Bronchial epithelial cell (primary cell): ENCODE measurements around the gene EDN3. TPM values are rescaled to one million over a fixed set of nuclear protein-coding genes. Genes with fewer than 3 reads are reported as not detected.
A peak's percentile ranks its signal among the peaks of the same experiment; 100 is the strongest.
"Not testable (repeated sequence)": the region's sequence is repeated elsewhere in the genome, so short reads cannot be mapped to it uniquely, and the experiment has no call there.

ENCODE experiments used
- DNase-seq: peaks from one replicate; pipeline ENCODE4 v3.0.0-alpha.2; 2010; ENCODE audit warnings: low read depth
- FAIRE-seq: peaks from 2 replicates; lab custom pipeline; 2011; peaks lifted over from hg19 to GRCh38; lab: Jason Lieb, UNC
- H3K27me3 ChIP-seq: 2 replicates; pipeline ENCODE4 v1.5.1; 2011; ENCODE audit warnings: low read length; ENCODE audit not compliant: control insufficient read depth, insufficient read depth
- H3K36me3 ChIP-seq: 2 replicates; pipeline ENCODE4 v1.5.1; 2011; ENCODE audit warnings: low read length; ENCODE audit not compliant: control insufficient read depth, insufficient read depth
- H3K4me3 ChIP-seq: 2 replicates; pipeline ENCODE4 v1.5.1; 2011; ENCODE audit warnings: mild to moderate bottlenecking, low read depth, low read length, control low read depth
- total RNA-seq: library from RNA; depleted of rRNA; stranded (reverse); fragments of >200 nt; gene quantifications from 2 replicates; pipeline ENCODE4 v1.2.1, GENCODE V29; 2014
- TF ChIP-seq, protein P1 (sequence below): IDR thresholded peaks from 2 replicates; pipeline ENCODE4 v1.5.1; 2011; ENCODE audit warnings: mild to moderate bottlenecking, moderate library complexity, low read length, control low read depth, inconsistent platforms; ENCODE audit not compliant: insufficient read depth, severe bottlenecking

The EDN3 gene
- total RNA-seq, 1 donor from 2014 or later: not detected

DNA sequence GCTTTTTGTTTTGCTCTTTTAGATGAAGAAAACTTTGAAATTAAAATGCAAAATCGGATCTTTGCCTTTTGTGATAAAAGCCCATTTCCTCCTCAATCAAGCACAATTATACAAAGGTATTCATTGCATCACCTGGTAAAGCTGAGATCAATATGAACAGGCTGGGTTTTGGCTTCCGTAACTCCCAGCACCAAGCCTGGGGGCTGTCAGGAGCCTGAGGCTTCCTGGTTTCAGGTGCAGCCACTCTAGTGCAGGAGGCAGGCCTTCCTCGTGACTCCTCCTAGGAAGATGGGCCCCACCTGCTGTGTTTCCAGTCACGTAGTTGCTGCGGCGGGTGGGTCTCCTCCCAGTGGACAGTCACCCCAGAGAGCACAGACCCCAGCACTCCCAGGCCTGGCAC, 54.0 kb downstream of the EDN3 start:
- DNase-seq (no peak), FAIRE-seq (no peak)
- TF ChIP-seq, protein P1, sequence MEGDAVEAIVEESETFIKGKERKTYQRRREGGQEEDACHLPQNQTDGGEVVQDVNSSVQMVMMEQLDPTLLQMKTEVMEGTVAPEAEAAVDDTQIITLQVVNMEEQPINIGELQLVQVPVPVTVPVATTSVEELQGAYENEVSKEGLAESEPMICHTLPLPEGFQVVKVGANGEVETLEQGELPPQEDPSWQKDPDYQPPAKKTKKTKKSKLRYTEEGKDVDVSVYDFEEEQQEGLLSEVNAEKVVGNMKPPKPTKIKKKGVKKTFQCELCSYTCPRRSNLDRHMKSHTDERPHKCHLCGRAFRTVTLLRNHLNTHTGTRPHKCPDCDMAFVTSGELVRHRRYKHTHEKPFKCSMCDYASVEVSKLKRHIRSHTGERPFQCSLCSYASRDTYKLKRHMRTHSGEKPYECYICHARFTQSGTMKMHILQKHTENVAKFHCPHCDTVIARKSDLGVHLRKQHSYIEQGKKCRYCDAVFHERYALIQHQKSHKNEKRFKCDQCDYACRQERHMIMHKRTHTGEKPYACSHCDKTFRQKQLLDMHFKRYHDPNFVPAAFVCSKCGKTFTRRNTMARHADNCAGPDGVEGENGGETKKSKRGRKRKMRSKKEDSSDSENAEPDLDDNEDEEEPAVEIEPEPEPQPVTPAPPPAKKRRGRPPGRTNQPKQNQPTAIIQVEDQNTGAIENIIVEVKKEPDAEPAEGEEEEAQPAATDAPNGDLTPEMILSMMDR: no peak
- no peaks in the 10 kb centered on the region for H3K36me3 ChIP-seq
- H3K27me3 ChIP-seq: no peaks in the 10 kb centered on the region
- H3K4me3 ChIP-seq: no peak overlapping the region

DNA sequence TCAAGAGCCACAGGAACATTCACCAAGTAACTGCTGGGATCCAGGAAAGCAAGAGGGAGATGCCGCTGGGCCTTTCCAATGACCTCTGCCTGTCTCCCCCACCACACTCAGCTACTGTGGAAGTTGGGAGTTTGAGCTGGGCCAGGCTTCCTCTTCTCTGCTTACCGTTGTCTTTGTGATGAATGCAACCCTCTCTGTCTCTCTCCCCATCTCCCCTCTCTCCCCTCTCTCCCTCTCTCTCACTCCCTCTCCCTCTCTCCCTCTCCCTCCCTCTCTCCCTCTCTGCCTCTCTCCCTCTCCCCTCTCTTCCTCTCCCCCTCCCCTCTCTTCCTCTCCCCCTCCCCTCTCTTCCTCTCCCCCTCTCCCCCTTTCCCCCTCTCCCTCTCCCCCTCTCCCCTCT, 54.8 kb downstream of the EDN3 start:
- no peak overlapping the region for H3K4me3 ChIP-seq
- H3K36me3 ChIP-seq: no peaks in the 10 kb centered on the region
- no peaks in the 10 kb centered on the region for H3K27me3 ChIP-seq
- TF ChIP-seq, protein P1: no peak
- FAIRE-seq (no peak), DNase-seq (no peak)

DNA sequence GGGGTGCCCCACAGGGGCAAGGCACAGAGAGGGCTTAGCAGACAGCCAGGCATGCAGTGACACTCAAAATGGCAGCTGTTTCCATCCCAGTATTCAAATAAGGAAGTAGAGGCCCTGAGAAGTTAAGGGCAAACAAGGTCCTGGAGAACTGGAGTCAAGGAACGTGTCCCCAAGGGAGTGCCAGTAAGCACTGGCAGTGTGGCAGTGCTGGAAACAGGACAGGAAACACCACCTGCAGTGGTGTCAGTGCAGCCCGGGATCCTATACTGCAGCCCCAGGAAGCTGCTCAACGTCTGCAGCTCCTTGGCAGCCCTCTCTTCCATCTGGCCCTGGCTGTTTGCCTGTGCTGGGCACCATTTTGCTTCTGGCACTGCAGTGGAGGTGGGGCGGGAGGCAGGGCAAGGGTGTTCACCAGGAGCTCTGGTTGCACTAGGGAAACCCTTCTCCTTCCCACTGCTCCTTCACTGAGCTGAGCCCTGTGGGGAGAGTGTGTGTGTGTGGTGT, 56.3 kb downstream of the EDN3 start:
- no peak for FAIRE-seq
- DNase-seq: no peak
- H3K27me3 ChIP-seq: no peaks in the 10 kb centered on the region
- H3K4me3 ChIP-seq: no peak overlapping the region
- TF ChIP-seq, protein P1: no peak
- no peaks in the 10 kb centered on the region for H3K36me3 ChIP-seq

DNA sequence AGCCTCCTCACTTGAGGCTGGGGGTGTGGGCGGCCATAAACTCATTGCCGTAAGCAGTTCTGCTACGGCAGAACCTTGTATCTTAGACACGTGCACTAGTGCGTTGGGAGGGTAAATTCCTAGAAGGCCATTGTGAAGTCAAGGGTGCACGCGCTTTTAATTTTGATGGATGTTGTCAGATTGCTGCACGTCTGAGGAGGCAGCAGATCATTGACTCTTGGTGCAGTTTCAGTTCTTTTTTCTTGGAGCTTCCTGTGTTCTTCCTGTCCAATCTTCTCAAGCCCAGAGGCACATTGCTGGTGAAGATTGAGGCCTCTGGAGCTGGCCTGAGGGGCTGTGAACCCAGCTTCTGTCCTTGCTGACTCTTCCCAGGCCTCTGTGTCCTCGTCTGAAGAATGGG, 58.4 kb downstream of the EDN3 start:
- FAIRE-seq: peak; percentile 98
- DNase-seq, H3K36me3 ChIP-seq, H3K4me3 ChIP-seq, H3K27me3 ChIP-seq: not testable (repeated sequence)

DNA sequence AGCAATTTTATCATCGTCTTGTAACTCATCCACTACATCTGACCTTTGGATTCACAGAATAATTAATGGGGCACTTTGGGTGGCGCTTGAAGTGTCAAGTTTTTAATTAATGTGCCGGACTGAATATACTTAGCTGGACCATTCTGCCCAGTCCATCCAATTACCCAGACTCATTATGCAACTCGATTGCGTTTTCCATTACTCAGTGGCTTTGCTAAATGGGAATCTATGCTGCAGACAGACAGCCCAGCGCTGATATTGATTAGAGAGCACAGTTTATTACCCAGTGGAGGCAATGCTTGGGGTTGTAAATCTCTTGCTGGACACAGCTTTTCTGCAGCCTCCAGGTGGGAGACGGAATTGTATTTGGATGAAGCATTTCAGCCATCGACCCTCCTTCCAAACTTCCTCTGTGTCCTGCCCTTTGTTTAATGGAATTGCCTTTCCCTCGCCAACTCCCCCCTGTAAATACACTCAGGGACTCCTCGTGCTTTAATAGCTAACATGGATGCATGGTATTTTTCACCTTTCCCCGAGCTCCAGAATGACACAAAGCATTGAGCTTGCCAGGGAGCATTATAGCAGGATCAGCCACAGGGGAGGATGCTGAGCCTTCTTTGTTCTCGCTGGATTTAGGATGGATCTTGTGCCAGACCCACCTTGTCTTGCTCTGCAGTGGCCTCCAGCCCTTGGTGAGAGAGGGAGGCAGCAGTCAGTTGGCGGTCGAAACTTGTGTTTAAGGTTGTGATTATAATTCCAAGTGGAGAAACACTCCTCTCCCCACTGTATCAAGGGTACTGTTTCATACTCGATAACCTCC, 59.7 kb downstream of the EDN3 start:
- FAIRE-seq (no peak), DNase-seq (no peak)
- Histone ChIP-seq H3K36me3 (no peaks in the 10 kb centered on the region), H3K27me3 (no peaks in the 10 kb centered on the region), H3K4me3 (no peak overlapping the region)
- TF ChIP-seq, protein P1: no peak

DNA sequence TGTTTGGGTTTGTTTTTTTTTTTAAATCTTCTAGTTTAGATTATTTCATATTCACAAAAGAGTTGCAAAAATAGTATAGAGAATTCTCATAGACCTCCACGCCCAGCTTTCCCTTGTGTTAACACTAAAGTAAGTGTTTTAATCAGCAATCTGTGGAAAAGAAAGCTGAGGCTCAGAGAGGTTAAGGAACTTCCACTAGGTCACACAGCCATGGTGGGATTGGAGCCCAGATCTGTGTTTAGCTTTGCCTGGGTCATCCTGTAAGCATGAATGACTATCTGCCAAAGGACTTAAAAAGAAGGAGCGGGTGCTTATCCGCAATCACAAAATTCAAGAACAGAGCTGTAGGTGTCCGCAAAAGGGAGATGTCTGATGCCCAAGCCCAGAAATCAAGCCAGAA, 60.5 kb downstream of the EDN3 start:
- Histone ChIP-seq H3K27me3 (no peaks in the 10 kb centered on the region), H3K36me3 (no peaks in the 10 kb centered on the region), H3K4me3 (no peak overlapping the region)
- FAIRE-seq (no peak), DNase-seq (no peak)
- TF ChIP-seq, protein P1: no peak
